HCT116 (cell line): Measurements from ENCODE around the gene TNFRSF18. TPM values are rescaled to one million over a fixed set of nuclear protein-coding genes. Genes with fewer than 3 reads are reported as not detected.

Source experiments
- ATAC-seq: fragments of 200-7000 bp; cut with Tn5 transposase; 2 replicates; pipeline ENCODE4 v1.9.1; 2020; ENCODE audit warnings: mild to moderate bottlenecking, moderate library complexity
- BruUV-seq: library from RNA; stranded (reverse); fragments of 400-500 nt; replicated peaks from 2 replicates; lab custom pipeline; 2021; lab: Mats Ljungman, UMichigan
- CTCF ChIA-PET: fragments of 300-600 bp; sonication (Branson Sonifier 250); formaldehyde crosslinking; loops from one replicate; lab custom pipeline; 2021; ENCODE audit warnings: antibody characterized with exemption; lab: Charles Lee
- POLR2A ChIA-PET: fragments of 300-600, 350-600 bp; sonication (Branson Sonifier 250); formaldehyde crosslinking; loops from one replicate; lab custom pipeline; 2021; ENCODE audit warnings: antibody characterized with exemption; lab: Charles Lee
- RAD21 ChIA-PET, 2 experiments: fragments of 300-600 bp; sonication (Branson Sonifier 250); formaldehyde crosslinking; loops; one replicate each; lab custom pipeline; 2023; ENCODE audit warnings: low total read pairs in 2 of 2; ENCODE audit not compliant: uncharacterized antibody in 2 of 2, unreplicated experiment in 2 of 2, low non-redundant PET in 1 of 2; lab: Charles Lee
- DNase-seq: peaks from one replicate; pipeline ENCODE4 v3.0.0-alpha.2; 2010; ENCODE audit warnings: low read depth, low spot score
- H2AFZ ChIP-seq: fragments of 200-600 bp; shearing (Covaris generic), sonication (generic); 2 replicates; pipeline ENCODE4 v1.6.1; 2017; ENCODE audit warnings: low read depth, mixed run types, mixed read lengths, antibody characterized with exemption, low read length; ENCODE audit not compliant: poor library complexity, severe bottlenecking
- H3K27ac ChIP-seq: 2 replicates; pipeline ENCODE4 v1.5.1; 2012; ENCODE audit warnings: low read depth, low read length
- H3K27me3 ChIP-seq: fragments of 200-600 bp; sonication (generic); 2 replicates; pipeline ENCODE4 v1.6.1; 2016; ENCODE audit warnings: mixed run types, low read length, mixed read lengths; ENCODE audit not compliant: insufficient read depth
- H3K36me3 ChIP-seq, 2 experiments: fragments of 200-500 bp in 1 of 2; fragments of 200-600 bp in 1 of 2; sonication (Bioruptor generic) in 1 of 2; sonication (generic) in 1 of 2; 2 replicates each; pipeline versions ENCODE4 v1.5.1 to v1.6.1; 2014 to 2016; ENCODE audit warnings: low read length in 2 of 2, inconsistent platforms in 1 of 2, mixed read lengths in 1 of 2, mixed run types in 1 of 2; ENCODE audit not compliant: insufficient read depth in 2 of 2, control insufficient read depth in 1 of 2
- H3K4me1 ChIP-seq, 2 experiments: fragments of 200-600 bp in 1 of 2; sonication (generic) in 1 of 2; 2 replicates each; pipeline versions ENCODE4 v1.5.1 to v1.6.1; 2012 to 2017; ENCODE audit warnings: low read length in 2 of 2, inconsistent platforms in 1 of 2, mild to moderate bottlenecking in 1 of 2, mixed read lengths in 1 of 2, mixed run types in 1 of 2, moderate library complexity in 1 of 2; ENCODE audit not compliant: insufficient read depth in 2 of 2, control insufficient read depth in 1 of 2
- H3K4me2 ChIP-seq: fragments of 200-600 bp; sonication (generic); 2 replicates; pipeline ENCODE4 v1.6.1; 2017; ENCODE audit warnings: mixed run types, low read length, mixed read lengths
- H3K4me3 ChIP-seq, 2 experiments: fragments of 200-600 bp in 1 of 2; sonication (generic) in 1 of 2; replicated peaks in 1 of 2; 2 replicates each; pipeline ENCODE4 v1.5.1; 2011 to 2016; ENCODE audit warnings: low read length in 2 of 2, control low read depth in 1 of 2, low read depth in 1 of 2, mild to moderate bottlenecking in 1 of 2, mixed read lengths in 1 of 2, mixed run types in 1 of 2
- H3K79me2 ChIP-seq: fragments of 200-600 bp; sonication (generic); 2 replicates; pipeline ENCODE4 v1.6.1; 2017; ENCODE audit warnings: mild to moderate bottlenecking, mixed run types, low read length, moderate library complexity, mixed read lengths; ENCODE audit not compliant: insufficient read depth
- H3K9ac ChIP-seq: fragments of 200-600 bp; sonication (generic); 2 replicates; pipeline ENCODE4 v1.6.1; 2016; ENCODE audit warnings: low read length, mixed read lengths
- H3K9me2 ChIP-seq: fragments of 200-600 bp; sonication (generic), shearing (Covaris generic); 2 replicates; pipeline ENCODE4 v1.6.1; 2017; ENCODE audit warnings: mixed run types, mild to moderate bottlenecking, moderate library complexity; ENCODE audit not compliant: insufficient read depth
- H3K9me3 ChIP-seq, 2 experiments: fragments of 200-500 bp in 1 of 2; fragments of 200-600 bp in 1 of 2; sonication (Bioruptor generic) in 1 of 2; sonication (generic) in 1 of 2; 2 replicates each; pipeline ENCODE4 v1.6.1; 2014 to 2017; ENCODE audit warnings: low read length in 2 of 2, mixed read lengths in 2 of 2, inconsistent platforms in 1 of 2, low read depth in 1 of 2, mild to moderate bottlenecking in 1 of 2, mixed run types in 1 of 2, moderate library complexity in 1 of 2; ENCODE audit not compliant: control insufficient read depth in 1 of 2, insufficient read depth in 1 of 2
- H4K20me1 ChIP-seq: fragments of 200-600 bp; sonication (generic), shearing (Covaris generic); 2 replicates; pipeline ENCODE4 v1.6.1; 2017; ENCODE audit warnings: mixed run types, mild to moderate bottlenecking, moderate library complexity; ENCODE audit not compliant: insufficient read depth
- CBX3 ChIP-seq: IDR thresholded peaks from 2 replicates; pipeline ENCODE4 v1.6.1; 2012; ENCODE audit warnings: low read depth
- CEBPB ChIP-seq: IDR thresholded peaks from 2 replicates; pipeline ENCODE4 v1.6.1; 2012; ENCODE audit warnings: low read depth
- EGR1 ChIP-seq: IDR thresholded peaks from 2 replicates; pipeline ENCODE4 v1.6.1; 2012; ENCODE audit warnings: low read depth
- ELF1 ChIP-seq: IDR thresholded peaks from 2 replicates; pipeline ENCODE4 v1.6.1; 2012; ENCODE audit warnings: low read depth, borderline replicate concordance
- EZH2phosphoT487 ChIP-seq: fragments of 200-600 bp; IDR thresholded peaks from 2 replicates; pipeline ENCODE4 v1.6.1; 2018; ENCODE audit warnings: antibody characterized with exemption, borderline replicate concordance
- FOSL1 ChIP-seq: IDR thresholded peaks from 2 replicates; pipeline ENCODE4 v1.6.1; 2012; ENCODE audit warnings: low read depth
- JUND ChIP-seq: IDR thresholded peaks from 2 replicates; pipeline ENCODE4 v1.6.1; 2012
- MAX ChIP-seq: IDR thresholded peaks from 2 replicates; pipeline ENCODE4 v1.6.1; 2012
- POLR2A ChIP-seq: IDR thresholded peaks from 2 replicates; pipeline ENCODE4 v1.7.0; 2011; ENCODE audit warnings: borderline replicate concordance; ENCODE audit not compliant: insufficient read depth, insufficient read length; ENCODE audit errors: extremely low read depth
- POLR2AphosphoS5 ChIP-seq: IDR thresholded peaks from 2 replicates; pipeline ENCODE4 v1.6.1; 2011; ENCODE audit warnings: mild to moderate bottlenecking, low read depth, low read length, moderate library complexity
- SIN3A ChIP-seq: IDR thresholded peaks from 2 replicates; pipeline ENCODE4 v1.6.1; 2012; ENCODE audit warnings: low read depth
- SRF ChIP-seq: IDR thresholded peaks from 2 replicates; pipeline ENCODE4 v1.6.1; 2012; ENCODE audit warnings: low read depth
- TCF7L2 ChIP-seq: IDR thresholded peaks from 2 replicates; pipeline ENCODE4 v1.7.0; 2011; ENCODE audit warnings: borderline replicate concordance, inconsistent platforms; ENCODE audit not compliant: insufficient read depth, insufficient read length; ENCODE audit errors: extremely low read depth
- ZBTB33 ChIP-seq: IDR thresholded peaks from 2 replicates; pipeline ENCODE4 v1.6.1; 2011; ENCODE audit warnings: mild to moderate bottlenecking, low read length, moderate library complexity; ENCODE audit not compliant: insufficient replicate concordance; ENCODE audit errors: extremely low read depth
- ZFX ChIP-seq: fragments of 450-650 bp; IDR thresholded peaks from 2 replicates; pipeline ENCODE4 v1.6.1; 2017
- ZNF274 ChIP-seq: fragments of 200-500 bp; sonication (Bioruptor generic); IDR thresholded peaks from 2 replicates; pipeline ENCODE4 v1.6.1; 2014; ENCODE audit warnings: mild to moderate bottlenecking, low read depth, low read length, inconsistent platforms
- intact Hi-C: fragments of 100-400 bp; cut with micrococcal nuclease; formaldehyde crosslinking; loops from 2 replicates; pipeline ENCODE4 v1.10.0; 2022
- total RNA-seq: library from RNA; stranded (reverse); gene quantifications from one replicate; pipeline ENCODE4 v1.2.1, GENCODE V29; 2021; ENCODE audit not compliant: unreplicated experiment

TNFRSF18 gene
- total RNA-seq, 1 experiment from 2014 or later = 56.2 TPM

GRCh38 chr1:1236945-1237873 is 30.8 kb upstream of the TNFRSF18 start:
- peak overlapping the region; percentile 46 for H3K4me2 ChIP-seq
- DNase-seq (no peak), ATAC-seq (peak; percentile 1)
- peak overlapping the region; percentile 8; the same call in 1 of the 2 replicates for H3K27ac ChIP-seq
- CTCF ChIA-PET = no interaction called here
- intact Hi-C loops = no loop called here
- H2AFZ ChIP-seq = no peak overlapping the region
- H3K4me1 ChIP-seq = peaks cover 9 to 30% of the 10 kb centered on the region in 2 experiments; a peak in 3 of 4 replicates
- RAD21 ChIA-PET = no interaction called here
- no peaks in the 10 kb centered on the region for H3K36me3 ChIP-seq
- peaks cover 20% of the 10 kb centered on the region; the same call in 1 of the 2 replicates for H3K79me2 ChIP-seq
- no peak overlapping the region for H3K9ac ChIP-seq
- no peaks in the 10 kb centered on the region for H4K20me1 ChIP-seq
- no peaks in the 10 kb centered on the region for H3K9me2 ChIP-seq
- no peaks in the 10 kb centered on the region for H3K9me3 ChIP-seq
- H3K27me3 ChIP-seq = no peaks in the 10 kb centered on the region
- no peak overlapping the region for H3K4me3 ChIP-seq
- BruUV-seq = no TSS peak
- TF ChIP-seq POLR2AphosphoS5 (no peak; the same call in none of the 2 replicates), SIN3A (no peak), POLR2A (no peak), ELF1 (no peak), ZNF274 (no peak), JUND (no peak), TCF7L2 (no peak), CBX3 (no peak), EZH2phosphoT487 (no peak), CEBPB (no peak), ZFX (no peak), ZBTB33 (no peak), MAX (no peak), SRF (no peak), EGR1 (no peak), FOSL1 (no peak)
- POLR2A ChIA-PET = no interaction called here
